HG02759 (cell line): ENCODE results near the gene ADGRB3.
"Not testable (repeated sequence)": the region's sequence is repeated elsewhere in the genome, so short reads cannot be mapped to it uniquely, and the experiment has no call there.

Experiments
- ATAC-seq: cut with Tn5 transposase; IDR thresholded peaks from one replicate; pipeline ENCODE4 v1.9.1; 2021; ENCODE audit warnings: mild to moderate bottlenecking, moderate library complexity; ENCODE audit not compliant: unreplicated experiment

The ADGRB3 gene

GRCh38 chr6:68778356-68779020, 143.4 kb downstream of the ADGRB3 start:
- ATAC-seq = no peak

- no peak for ATAC-seq
Measured at GRCh38 chr6:68779366-68779765, 144.3 kb downstream of the ADGRB3 start.

GRCh38 chr6:68790128-68790527, 155.0 kb downstream of the ADGRB3 start:
- not testable (repeated sequence) for ATAC-seq

- not testable (repeated sequence) for ATAC-seq
Measured at GRCh38 chr6:68814976-68815375, 179.9 kb downstream of the ADGRB3 start.

GRCh38 chr6:68826501-68826900, 191.4 kb downstream of the ADGRB3 start:
- ATAC-seq = no peak

GRCh38 chr6:68834551-68834950, 199.5 kb downstream of the ADGRB3 start:
- ATAC-seq = no peak

- no peak for ATAC-seq
Measured at GRCh38 chr6:68838571-68838970, 203.5 kb downstream of the ADGRB3 start.

- ATAC-seq = no peak
Measured at GRCh38 chr6:68852791-68853190, 217.7 kb downstream of the ADGRB3 start.

GRCh38 chr6:68859233-68859632, 224.2 kb downstream of the ADGRB3 start:
- no peak for ATAC-seq

- ATAC-seq = no peak
Measured at GRCh38 chr6:68868646-68869045, 233.6 kb downstream of the ADGRB3 start.

GRCh38 chr6:68873236-68873635, 238.2 kb downstream of the ADGRB3 start:
- no peak for ATAC-seq

GRCh38 chr6:68874747-68875146, 239.7 kb downstream of the ADGRB3 start:
- ATAC-seq = no peak

- no peak for ATAC-seq
Measured at GRCh38 chr6:68875403-68875802, 240.3 kb downstream of the ADGRB3 start.

- ATAC-seq = no peak
Measured at GRCh38 chr6:68876792-68877493, 241.9 kb downstream of the ADGRB3 start.

- no peak for ATAC-seq
Measured at GRCh38 chr6:68880050-68880813, 245.2 kb downstream of the ADGRB3 start.

GRCh38 chr6:68883325-68883724, 248.2 kb downstream of the ADGRB3 start:
- not testable (repeated sequence) for ATAC-seq

GRCh38 chr6:68891419-68891818, 256.3 kb downstream of the ADGRB3 start:
- ATAC-seq = no peak

- ATAC-seq = no peak
Measured at GRCh38 chr6:68892452-68892851, 257.4 kb downstream of the ADGRB3 start.

GRCh38 chr6:68895929-68896328, 260.8 kb downstream of the ADGRB3 start:
- ATAC-seq = no peak

GRCh38 chr6:68901044-68901443, 266.0 kb downstream of the ADGRB3 start:
- no peak for ATAC-seq

- no peak for ATAC-seq
Measured at GRCh38 chr6:68911334-68911733, 276.3 kb downstream of the ADGRB3 start.

GRCh38 chr6:68911811-68912210, 276.7 kb downstream of the ADGRB3 start:
- ATAC-seq = no peak
